Loucy (cell line): ENCODE measurements around the gene CCL15.

ENCODE experiments used
- H2AFZ ChIP-seq: fragments of 200-600 bp; sonication (generic); 2 replicates; pipeline ENCODE4 v1.6.0; 2016; ENCODE audit warnings: antibody characterized with exemption, mild to moderate bottlenecking, low read length, moderate library complexity
- H3F3A ChIP-seq: fragments of 200-600 bp; 2 replicates; pipeline ENCODE4 v1.6.0; 2016; ENCODE audit warnings: antibody characterized with exemption, low read depth, mild to moderate bottlenecking
- H3K27me3 ChIP-seq: fragments of 200-600 bp; sonication (generic); 2 replicates; pipeline ENCODE4 v1.6.1; 2014; ENCODE audit warnings: low read length, mild to moderate bottlenecking; ENCODE audit not compliant: insufficient read depth, poor library complexity, severe bottlenecking
- H3K36me3 ChIP-seq: fragments of 200-600 bp; sonication (generic); 2 replicates; pipeline ENCODE4 v1.6.1; 2016; ENCODE audit warnings: low read length; ENCODE audit not compliant: insufficient read depth
- H3K4me1 ChIP-seq: fragments of 200-600 bp; sonication (generic); 2 replicates; pipeline ENCODE4 v1.5.1; 2014; ENCODE audit warnings: low read length, mild to moderate bottlenecking; ENCODE audit not compliant: insufficient read depth, poor library complexity, severe bottlenecking
- H3K4me2 ChIP-seq: fragments of 200-600 bp; sonication (generic); 2 replicates; pipeline ENCODE4 v1.6.0; 2014; ENCODE audit warnings: antibody characterized with exemption, low read length, low read depth, mild to moderate bottlenecking; ENCODE audit not compliant: poor library complexity, severe bottlenecking
- H3K4me3 ChIP-seq: fragments of 200-600 bp; sonication (generic); 2 replicates; pipeline ENCODE4 v1.5.1; 2014; ENCODE audit warnings: low read length, mild to moderate bottlenecking, mixed read lengths; ENCODE audit not compliant: poor library complexity, severe bottlenecking
- H3K79me2 ChIP-seq: fragments of 200-600 bp; sonication (generic); 2 replicates; pipeline ENCODE4 v1.6.1; 2014; ENCODE audit warnings: low read length; ENCODE audit not compliant: insufficient read depth
- H3K9ac ChIP-seq: fragments of 200-600 bp; sonication (generic); 2 replicates; pipeline ENCODE4 v1.6.0; 2014; ENCODE audit warnings: mild to moderate bottlenecking, low read depth, low read length, moderate library complexity; ENCODE audit not compliant: poor library complexity, severe bottlenecking
- H3K9me2 ChIP-seq: fragments of 200-600 bp; sonication (generic); replicated peaks from 2 replicates; pipeline ENCODE4 v1.6.1; 2016; ENCODE audit warnings: low read depth, low read length, mixed read lengths
- H3K9me3 ChIP-seq: fragments of 200-600 bp; sonication (generic); 2 replicates; pipeline ENCODE4 v1.6.1; 2014; ENCODE audit warnings: mild to moderate bottlenecking, antibody characterized with exemption, low read length, low read depth; ENCODE audit not compliant: insufficient read depth
- H4K20me1 ChIP-seq: fragments of 200-600 bp; sonication (generic); 2 replicates; pipeline ENCODE4 v1.6.0; 2014; ENCODE audit warnings: antibody characterized with exemption, low read length, mild to moderate bottlenecking; ENCODE audit not compliant: insufficient read depth, poor library complexity, severe bottlenecking
- EZH2phosphoT487 ChIP-seq: fragments of 200-600 bp; IDR thresholded peaks from 2 replicates; pipeline ENCODE4 v1.6.1; 2018; ENCODE audit warnings: antibody characterized with exemption, mild to moderate bottlenecking, moderate library complexity, borderline replicate concordance
- TF ChIP-seq, protein P1 (sequence below): fragments of 200-600 bp; sonication (generic); conservative IDR thresholded peaks from 2 replicates; pipeline ENCODE4 v1.5.1; 2014; ENCODE audit warnings: mild to moderate bottlenecking, antibody characterized with exemption, low read length

The CCL15 gene

GRCh38 chr17:35963663-35964062, 37.7 kb downstream of the CCL15 start:
- no peaks in the 10 kb centered on the region for H3K36me3 ChIP-seq
- H3K4me3 ChIP-seq: no peak overlapping the region
- no peak for TF ChIP-seq EZH2phosphoT487

DNA sequence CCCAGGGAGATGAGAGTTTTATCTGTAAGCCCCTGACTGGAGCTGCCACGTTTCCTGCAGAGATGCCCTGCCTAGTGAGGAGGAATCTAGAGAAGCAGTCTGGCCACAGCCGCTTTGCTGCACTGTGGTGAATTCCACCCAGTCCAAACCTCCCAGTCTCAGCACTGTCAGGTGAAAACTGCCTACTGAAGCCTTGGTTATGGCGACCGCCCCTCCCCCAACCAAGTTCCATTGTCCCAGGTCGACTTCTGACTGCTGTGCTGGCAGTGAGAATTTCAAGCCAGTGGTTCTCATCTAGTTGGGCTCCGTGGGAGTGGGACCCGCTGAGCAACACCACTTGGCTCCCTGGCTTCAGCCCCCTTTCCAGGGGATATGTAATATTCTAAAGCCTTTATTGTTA, 47.6 kb downstream of the CCL15 start:
- H4K20me1 ChIP-seq: no peaks in the 10 kb centered on the region
- no peaks in the 10 kb centered on the region for H3K27me3 ChIP-seq
- no peak overlapping the region for H3K4me3 ChIP-seq
- H3K9ac ChIP-seq: no peak overlapping the region
- H3K4me1 ChIP-seq: no peaks in the 10 kb centered on the region
- H3K9me3 ChIP-seq: no peaks in the 10 kb centered on the region
- H3F3A ChIP-seq: no peaks in the 10 kb centered on the region
- H3K9me2 ChIP-seq: no peaks in the 10 kb centered on the region
- H3K36me3 ChIP-seq: no peaks in the 10 kb centered on the region
- no peak overlapping the region for H3K4me2 ChIP-seq
- H3K79me2 ChIP-seq: no peaks in the 10 kb centered on the region
- no peak overlapping the region for H2AFZ ChIP-seq
- TF ChIP-seq, protein P1, sequence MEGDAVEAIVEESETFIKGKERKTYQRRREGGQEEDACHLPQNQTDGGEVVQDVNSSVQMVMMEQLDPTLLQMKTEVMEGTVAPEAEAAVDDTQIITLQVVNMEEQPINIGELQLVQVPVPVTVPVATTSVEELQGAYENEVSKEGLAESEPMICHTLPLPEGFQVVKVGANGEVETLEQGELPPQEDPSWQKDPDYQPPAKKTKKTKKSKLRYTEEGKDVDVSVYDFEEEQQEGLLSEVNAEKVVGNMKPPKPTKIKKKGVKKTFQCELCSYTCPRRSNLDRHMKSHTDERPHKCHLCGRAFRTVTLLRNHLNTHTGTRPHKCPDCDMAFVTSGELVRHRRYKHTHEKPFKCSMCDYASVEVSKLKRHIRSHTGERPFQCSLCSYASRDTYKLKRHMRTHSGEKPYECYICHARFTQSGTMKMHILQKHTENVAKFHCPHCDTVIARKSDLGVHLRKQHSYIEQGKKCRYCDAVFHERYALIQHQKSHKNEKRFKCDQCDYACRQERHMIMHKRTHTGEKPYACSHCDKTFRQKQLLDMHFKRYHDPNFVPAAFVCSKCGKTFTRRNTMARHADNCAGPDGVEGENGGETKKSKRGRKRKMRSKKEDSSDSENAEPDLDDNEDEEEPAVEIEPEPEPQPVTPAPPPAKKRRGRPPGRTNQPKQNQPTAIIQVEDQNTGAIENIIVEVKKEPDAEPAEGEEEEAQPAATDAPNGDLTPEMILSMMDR: no peak
- TF ChIP-seq EZH2phosphoT487: no peak

More at GRCh38 chr17:35963663-35964062, 37.7 kb downstream of the CCL15 start:
- Histone ChIP-seq H3K4me1 (no peaks in the 10 kb centered on the region), H3K79me2 (no peaks in the 10 kb centered on the region), H3K9me2 (no peaks in the 10 kb centered on the region), H3K9me3 (no peaks in the 10 kb centered on the region), H3K4me2 (no peak overlapping the region), H3F3A (no peaks in the 10 kb centered on the region), H4K20me1 (no peaks in the 10 kb centered on the region), H3K9ac (no peak overlapping the region), H3K27me3 (no peaks in the 10 kb centered on the region), H2AFZ (no peak overlapping the region)

DNA sequence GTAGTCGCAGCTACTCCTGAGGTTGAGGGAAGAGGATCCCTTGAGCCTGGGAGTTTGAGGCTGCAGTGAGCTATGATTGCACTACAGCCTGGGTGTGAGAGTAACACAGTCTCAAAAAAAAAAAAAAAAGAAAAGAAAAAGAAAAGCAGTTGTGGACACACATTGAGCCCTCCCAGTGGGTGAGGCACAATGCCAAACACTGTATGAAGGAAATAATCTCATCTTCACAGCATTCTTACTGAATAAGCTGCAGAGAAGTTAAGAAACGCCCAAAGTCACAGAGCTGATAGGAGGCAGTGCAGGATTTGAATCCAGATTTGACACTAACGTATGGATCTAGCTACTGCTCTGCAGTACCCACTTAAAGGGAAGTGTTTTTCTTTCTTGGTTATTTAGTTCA, 52.0 kb downstream of the CCL15 start:
- Histone ChIP-seq H3K4me1 (peaks cover 5% of the 10 kb centered on the region), H4K20me1 (no peaks in the 10 kb centered on the region), H3K4me3 (no peak overlapping the region), H3K79me2 (no peaks in the 10 kb centered on the region), H3F3A (no peaks in the 10 kb centered on the region), H3K27me3 (no peaks in the 10 kb centered on the region), H2AFZ (no peak overlapping the region; the same call in 1 of the 2 replicates), H3K9me3 (no peaks in the 10 kb centered on the region), H3K9ac (no peak overlapping the region), H3K9me2 (no peaks in the 10 kb centered on the region), H3K36me3 (no peaks in the 10 kb centered on the region), H3K4me2 (no peak overlapping the region)
- TF ChIP-seq, protein P1: no peak
- no peak for TF ChIP-seq EZH2phosphoT487

DNA sequence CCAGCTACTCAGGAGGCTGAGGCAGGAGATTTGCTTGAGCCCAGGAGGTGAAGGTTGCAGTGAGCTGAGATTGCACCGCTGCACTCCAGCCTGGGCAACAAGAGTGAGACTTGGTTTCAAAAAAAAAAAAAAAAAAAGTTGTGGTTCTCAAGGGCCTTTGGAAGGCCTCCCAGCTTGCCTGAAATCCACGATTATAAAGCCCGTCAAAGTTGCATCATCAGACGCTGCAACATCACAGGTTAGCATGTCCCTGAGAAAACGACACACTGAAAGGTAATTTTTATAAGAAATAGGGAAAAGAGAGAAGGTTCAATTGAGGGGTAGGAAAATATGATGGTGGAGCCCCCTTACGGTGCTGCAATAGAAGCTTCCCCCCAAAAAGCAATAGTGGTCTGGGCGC, 53.3 kb downstream of the CCL15 start:
- H3K9me3 ChIP-seq: no peaks in the 10 kb centered on the region
- no peaks in the 10 kb centered on the region for H3K27me3 ChIP-seq
- H3K4me2 ChIP-seq: no peak overlapping the region
- H3K36me3 ChIP-seq: no peaks in the 10 kb centered on the region
- H3K9ac ChIP-seq: no peak overlapping the region
- no peak overlapping the region for H3K4me3 ChIP-seq
- H3F3A ChIP-seq: no peaks in the 10 kb centered on the region
- H2AFZ ChIP-seq: no peak overlapping the region
- H3K4me1 ChIP-seq: peaks cover 7% of the 10 kb centered on the region
- no peaks in the 10 kb centered on the region for H3K9me2 ChIP-seq
- no peaks in the 10 kb centered on the region for H3K79me2 ChIP-seq
- H4K20me1 ChIP-seq: no peaks in the 10 kb centered on the region
- TF ChIP-seq, protein P1: no peak
- TF ChIP-seq EZH2phosphoT487: no peak
